Fibroblast of lung (primary cell): ENCODE data around the gene MRS2. TPM values are rescaled to one million over a fixed set of nuclear protein-coding genes. Genes with fewer than 3 reads are reported as not detected.

Experiments
- DNase-seq, 2 donors: peaks; one replicate each; pipeline versions ENCODE4 v3.0.0 to v3.0.0-alpha.2; 2010; ENCODE audit warnings: low read depth in 2 of 2
- H2AFZ ChIP-seq: 2 replicates; pipeline ENCODE4 v1.5.1; 2012; ENCODE audit warnings: low read length, control low read depth, inconsistent platforms
- H3K27ac ChIP-seq: 2 replicates; pipeline ENCODE4 v1.5.1; 2011; ENCODE audit warnings: low read length, control low read depth; ENCODE audit not compliant: insufficient read depth
- H3K27me3 ChIP-seq: 2 replicates; pipeline ENCODE4 v1.5.1; 2011; ENCODE audit warnings: mild to moderate bottlenecking, low read length; ENCODE audit not compliant: control insufficient read depth, insufficient read depth
- H3K36me3 ChIP-seq: 2 replicates; pipeline ENCODE4 v1.5.1; 2011; ENCODE audit warnings: low read length; ENCODE audit not compliant: control insufficient read depth, insufficient read depth
- H3K4me1 ChIP-seq: 2 replicates; pipeline ENCODE4 v1.5.1; 2011; ENCODE audit warnings: low read length; ENCODE audit not compliant: control insufficient read depth, insufficient read depth; ENCODE audit errors: extremely low read depth
- H3K4me2 ChIP-seq: 2 replicates; pipeline ENCODE4 v1.5.1; 2011; ENCODE audit warnings: low read length, control low read depth; ENCODE audit not compliant: insufficient read depth; ENCODE audit errors: extremely low read depth
- H3K4me3 ChIP-seq, 4 experiments: fragments of 200-600 bp in 1 of 4; sonication (generic) in 1 of 4; replicated peaks in 1 of 4; 2 replicates each; pipeline ENCODE4 v1.5.1; 2011 to 2016; ENCODE audit warnings: low read length in 4 of 4, low read depth in 3 of 4, mild to moderate bottlenecking in 3 of 4, control low read depth in 2 of 4, inconsistent platforms in 1 of 4, mixed read lengths in 1 of 4; ENCODE audit not compliant: insufficient read depth in 1 of 4; ENCODE audit errors: control extremely low read depth in 1 of 4
- H3K79me2 ChIP-seq: 2 replicates; pipeline ENCODE4 v1.5.1; 2012; ENCODE audit warnings: mild to moderate bottlenecking, low read length, inconsistent platforms; ENCODE audit not compliant: control insufficient read depth, insufficient read depth
- H3K9ac ChIP-seq: 2 replicates; pipeline ENCODE4 v1.5.1; 2011; ENCODE audit warnings: mild to moderate bottlenecking, low read length, control low read depth; ENCODE audit not compliant: insufficient read depth
- H3K9me3 ChIP-seq: 2 replicates; pipeline ENCODE4 v1.5.1; 2012; ENCODE audit warnings: low read depth, low read length; ENCODE audit not compliant: control insufficient read depth, insufficient read depth
- H4K20me1 ChIP-seq: 2 replicates; pipeline ENCODE4 v1.5.1; 2011; ENCODE audit warnings: low read length; ENCODE audit not compliant: control insufficient read depth, insufficient read depth; ENCODE audit errors: extremely low read depth
- EZH2 ChIP-seq: IDR thresholded peaks from 2 replicates; pipeline ENCODE4 v1.5.1; 2012; ENCODE audit warnings: low read length, control low read depth, mild to moderate bottlenecking; ENCODE audit errors: missing control alignments
- polyA plus RNA-seq, 2 donors: library from polyadenylated mRNA; depleted of rRNA in 1 of 2; stranded (reverse) in 1 of 2; unstranded in 1 of 2; fragments of >200 nt; gene quantifications; 2 replicates each; pipeline ENCODE4 v1.2.1, GENCODE V29; 2011 to 2012; ENCODE audit warnings: missing spikeins in 1 of 2
- total RNA-seq: library from RNA; depleted of rRNA; stranded (reverse); fragments of >200 nt; gene quantifications from 2 replicates; pipeline ENCODE4 v1.2.1, GENCODE V29; 2014
- TF ChIP-seq, protein P1 (sequence below), 2 donors: IDR thresholded peaks in 1 of 2; conservative IDR thresholded peaks in 1 of 2; 1 replicate in 1 of 2; 2 replicates in 1 of 2; pipeline ENCODE4 v1.5.1; 2011 to 2012; ENCODE audit warnings: low read length in 2 of 2, control low read depth in 1 of 2, inconsistent platforms in 1 of 2, low read depth in 1 of 2, mild to moderate bottlenecking in 1 of 2

Gene MRS2
- total and polyA plus RNA-seq, 2 donors (not counting 1 experiment from before 2014, with no cell fraction given) = 12.6 to 19.9 TPM

GRCh38 chr6:24415753-24416152, 13.0 kb downstream of the MRS2 start:
- no peaks in the 10 kb centered on the region for H3K79me2 ChIP-seq
- H3K27ac ChIP-seq = no peak overlapping the region
- H3K9me3 ChIP-seq = no peaks in the 10 kb centered on the region
- H2AFZ ChIP-seq = no peak overlapping the region
- no peak overlapping the region for H3K4me2 ChIP-seq
- no peak for DNase-seq
- H3K4me3 ChIP-seq = no peak overlapping the region
- H3K9ac ChIP-seq = no peak overlapping the region
- peaks cover 14% of the 10 kb centered on the region for H3K36me3 ChIP-seq
- H4K20me1 ChIP-seq = no peaks in the 10 kb centered on the region
- TF ChIP-seq, protein P1, sequence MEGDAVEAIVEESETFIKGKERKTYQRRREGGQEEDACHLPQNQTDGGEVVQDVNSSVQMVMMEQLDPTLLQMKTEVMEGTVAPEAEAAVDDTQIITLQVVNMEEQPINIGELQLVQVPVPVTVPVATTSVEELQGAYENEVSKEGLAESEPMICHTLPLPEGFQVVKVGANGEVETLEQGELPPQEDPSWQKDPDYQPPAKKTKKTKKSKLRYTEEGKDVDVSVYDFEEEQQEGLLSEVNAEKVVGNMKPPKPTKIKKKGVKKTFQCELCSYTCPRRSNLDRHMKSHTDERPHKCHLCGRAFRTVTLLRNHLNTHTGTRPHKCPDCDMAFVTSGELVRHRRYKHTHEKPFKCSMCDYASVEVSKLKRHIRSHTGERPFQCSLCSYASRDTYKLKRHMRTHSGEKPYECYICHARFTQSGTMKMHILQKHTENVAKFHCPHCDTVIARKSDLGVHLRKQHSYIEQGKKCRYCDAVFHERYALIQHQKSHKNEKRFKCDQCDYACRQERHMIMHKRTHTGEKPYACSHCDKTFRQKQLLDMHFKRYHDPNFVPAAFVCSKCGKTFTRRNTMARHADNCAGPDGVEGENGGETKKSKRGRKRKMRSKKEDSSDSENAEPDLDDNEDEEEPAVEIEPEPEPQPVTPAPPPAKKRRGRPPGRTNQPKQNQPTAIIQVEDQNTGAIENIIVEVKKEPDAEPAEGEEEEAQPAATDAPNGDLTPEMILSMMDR (conservative IDR thresholded peaks at IDR 0.05 in 1 of 2, IDR thresholded peaks at IDR 0.05 in 1 of 2; ENCODE audit: low read depth in 1 of 2, low read length in 2 of 2) = no peak
- TF ChIP-seq EZH2 = no peak
- no peaks in the 10 kb centered on the region for H3K27me3 ChIP-seq
- no peaks in the 10 kb centered on the region for H3K4me1 ChIP-seq

DNA sequence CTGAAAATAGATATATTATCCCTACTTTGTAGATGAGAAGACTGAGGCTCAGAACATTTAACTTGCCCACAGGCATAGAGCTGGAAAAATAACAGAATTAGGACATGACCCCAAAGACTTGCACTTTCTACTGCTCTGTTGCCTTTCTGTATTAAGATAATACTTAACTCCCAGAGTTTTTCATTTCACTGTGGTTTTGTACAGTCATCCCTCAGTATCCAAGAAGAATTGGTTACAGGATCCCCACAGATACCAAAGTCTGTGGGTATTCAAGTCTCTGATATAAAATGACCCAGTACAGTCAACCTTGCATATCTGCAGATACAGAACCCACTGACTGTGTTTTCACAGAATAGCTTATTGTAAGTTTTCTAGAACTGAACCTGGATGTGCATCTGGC, 16.8 kb downstream of the MRS2 start:
- H2AFZ ChIP-seq = no peak overlapping the region
- DNase-seq = peak in 1 of 2 donors; percentile 63
- H3K27ac ChIP-seq = no peak overlapping the region
- no peak for TF ChIP-seq EZH2
- TF ChIP-seq, protein P1 (conservative IDR thresholded peaks at IDR 0.05 in 1 of 2, IDR thresholded peaks at IDR 0.05 in 1 of 2; ENCODE audit: low read depth in 1 of 2, low read length in 2 of 2) = no peak
- no peaks in the 10 kb centered on the region for H3K79me2 ChIP-seq
- H3K4me2 ChIP-seq = no peak overlapping the region
- H3K4me3 ChIP-seq = no peak overlapping the region
- no peak overlapping the region for H3K9ac ChIP-seq
- peaks cover 8% of the 10 kb centered on the region for H3K36me3 ChIP-seq
- no peaks in the 10 kb centered on the region for H3K9me3 ChIP-seq
- H3K4me1 ChIP-seq = no peaks in the 10 kb centered on the region
- no peaks in the 10 kb centered on the region for H3K27me3 ChIP-seq
- no peaks in the 10 kb centered on the region for H4K20me1 ChIP-seq

DNA sequence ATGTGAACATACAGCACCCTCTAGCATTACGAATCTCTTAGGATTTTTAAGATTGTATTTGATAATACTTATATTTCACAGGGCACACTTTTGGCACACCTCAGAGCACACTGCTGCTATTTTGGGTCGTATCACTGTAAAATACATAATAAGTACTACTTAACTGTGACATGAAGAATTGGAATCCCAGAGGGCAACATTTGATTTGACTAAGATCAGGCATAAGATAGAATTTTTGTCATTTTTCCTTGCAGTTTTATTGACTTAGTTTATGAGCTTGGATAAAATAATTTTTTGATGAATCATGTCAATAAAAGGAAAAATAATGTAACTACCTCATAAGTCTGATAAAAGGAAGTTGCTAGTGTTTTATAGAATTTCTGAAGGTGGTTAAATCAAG, 22.4 kb downstream of the MRS2 start:
- H3K9me3 ChIP-seq = no peaks in the 10 kb centered on the region
- no peaks in the 10 kb centered on the region for H3K4me1 ChIP-seq
- H4K20me1 ChIP-seq = no peaks in the 10 kb centered on the region
- H3K36me3 ChIP-seq = peaks cover 4% of the 10 kb centered on the region
- no peaks in the 10 kb centered on the region for H3K27me3 ChIP-seq
- DNase-seq = no peak
- H3K27ac ChIP-seq = no peak overlapping the region
- no peaks in the 10 kb centered on the region for H3K79me2 ChIP-seq
- no peak overlapping the region for H3K9ac ChIP-seq
- H3K4me3 ChIP-seq = no peak overlapping the region
- TF ChIP-seq, protein P1 (conservative IDR thresholded peaks at IDR 0.05 in 1 of 2, IDR thresholded peaks at IDR 0.05 in 1 of 2; ENCODE audit: low read depth in 1 of 2, low read length in 2 of 2) = no peak
- TF ChIP-seq EZH2 = no peak
- no peak overlapping the region for H2AFZ ChIP-seq
- no peak overlapping the region for H3K4me2 ChIP-seq
